IPS-NIHi11 (cell line): ENCODE data around the gene PREP.
"Not testable (repeated sequence)": the region's sequence is repeated elsewhere in the genome, so short reads cannot be mapped to it uniquely, and the experiment has no call there.

Source experiments
- DNase-seq: peaks from one replicate; pipeline ENCODE4 v3.0.0; 2012; ENCODE audit warnings: mixed read lengths, low spot score

The PREP gene

DNA sequence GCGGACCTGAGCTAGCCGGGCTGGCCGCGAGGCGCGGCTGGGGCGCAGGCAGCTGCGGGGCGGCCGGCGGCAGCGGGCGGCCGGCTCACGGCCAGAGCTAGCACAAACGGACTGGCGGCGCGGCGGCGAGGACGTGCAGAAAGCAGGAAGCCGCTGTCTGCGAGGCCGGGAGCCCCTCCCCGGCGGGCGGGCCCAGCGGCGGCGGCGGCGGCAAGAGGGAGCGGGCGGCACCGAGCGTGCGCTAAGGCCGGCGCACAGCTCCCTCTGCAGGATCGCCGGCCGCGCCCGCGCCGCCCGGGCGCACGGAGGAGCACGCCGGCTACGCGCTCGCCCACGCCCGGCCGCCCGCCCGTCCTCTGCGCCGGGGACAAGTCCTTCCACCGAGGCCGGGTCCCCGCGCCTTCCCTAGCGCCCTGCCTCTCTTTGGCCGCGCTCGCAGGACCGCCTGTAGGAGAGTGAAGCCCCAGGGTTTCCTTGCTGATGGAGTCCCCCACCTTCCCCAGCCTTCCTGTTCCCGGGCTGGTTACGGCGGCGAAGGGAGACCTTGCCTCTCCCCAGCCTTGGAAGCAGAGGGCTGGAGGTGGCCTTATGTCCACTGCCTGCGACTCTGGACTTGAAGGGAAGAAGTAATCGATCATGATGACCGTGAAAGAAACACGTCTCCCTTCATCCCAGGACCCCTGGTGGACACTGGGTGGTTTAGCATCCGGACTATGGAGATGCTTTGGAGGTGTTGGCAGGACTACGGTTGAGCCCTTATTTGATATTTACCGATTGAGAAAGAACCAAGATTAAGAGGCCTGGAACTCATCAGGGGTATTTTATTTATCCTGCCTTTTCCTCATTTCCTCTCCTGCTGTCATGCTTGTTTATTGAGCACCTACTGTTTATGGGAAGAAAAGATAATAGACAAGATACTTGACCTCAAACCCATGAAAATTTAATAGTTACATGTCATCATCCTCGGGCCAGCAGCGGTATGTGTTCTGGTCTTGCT is at the start of gene PREP:
TSS of gene PREP (minus strand) at position 144 of the 997 bp plus-strand sequence. CDS start 191 bp downstream, outside the sequence.
- peak; percentile 92 for DNase-seq

DNA sequence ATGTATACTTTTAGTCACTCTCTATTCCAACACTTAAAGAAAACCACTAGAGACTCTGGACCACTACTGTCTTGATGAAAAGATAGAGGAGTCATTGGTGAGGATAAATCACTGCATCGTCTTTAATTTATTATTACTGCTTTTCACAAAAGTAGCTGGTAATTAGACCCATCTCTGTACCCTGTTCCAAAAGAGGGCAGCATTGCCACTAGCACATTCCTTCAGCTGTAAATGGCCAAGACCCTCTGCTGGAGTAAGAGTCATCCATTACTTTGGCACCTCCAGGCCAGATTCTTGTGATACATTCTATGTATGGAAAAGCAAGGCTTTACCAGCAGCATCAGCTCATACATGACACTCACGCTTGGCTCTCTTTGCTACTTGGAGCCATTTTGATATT is 49.5 kb upstream of the PREP start:
- no peak for DNase-seq

DNA sequence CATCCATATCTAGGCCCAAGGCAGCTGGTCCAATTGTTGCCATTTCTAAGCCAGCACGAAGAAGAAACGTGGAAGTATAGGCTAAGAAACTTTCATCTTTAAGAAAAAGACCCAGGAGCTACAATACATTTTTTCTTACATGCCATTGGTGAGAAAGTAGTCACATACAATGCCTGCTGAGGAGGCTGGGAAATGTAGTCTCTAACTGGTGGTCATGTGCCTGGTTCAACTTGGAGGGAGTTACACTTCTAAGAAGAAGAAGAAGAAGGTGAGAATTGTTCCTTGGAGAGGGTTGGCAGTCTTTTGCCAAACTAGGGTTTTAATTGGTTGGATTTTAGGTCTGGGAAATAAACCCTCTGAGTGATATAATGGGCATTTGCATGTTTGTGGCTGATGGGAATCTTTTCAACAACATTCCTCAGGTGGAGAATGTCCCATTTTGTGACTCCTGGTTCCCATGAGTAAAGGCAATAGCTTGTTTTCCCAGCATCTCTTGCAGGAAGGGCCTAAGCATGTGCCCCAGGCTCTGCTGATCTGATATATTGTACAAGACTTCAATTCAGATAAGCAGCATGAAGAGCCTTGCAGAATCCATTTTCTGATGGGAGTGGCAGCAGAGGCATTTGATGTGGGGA is 47.0 kb upstream of the PREP start:
- no peak for DNase-seq

DNA sequence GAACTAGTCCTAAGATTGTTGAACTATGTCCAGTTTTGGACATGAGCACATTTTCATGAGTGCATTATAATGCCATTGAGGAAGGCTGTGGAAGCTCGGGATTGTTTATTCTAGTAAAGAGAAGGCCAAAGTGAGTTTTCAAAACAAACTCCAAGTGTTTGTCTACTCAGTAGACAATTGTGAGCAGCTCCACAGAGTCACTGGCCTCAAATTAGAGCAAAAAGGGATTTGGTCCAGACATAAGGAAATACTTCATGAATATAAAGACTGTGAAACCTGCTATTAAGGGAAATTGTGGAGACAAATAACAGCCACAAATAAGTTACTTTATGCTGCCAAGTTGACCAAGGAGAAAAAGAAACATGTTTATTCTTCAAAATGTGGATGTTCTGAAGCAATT is 42.6 kb upstream of the PREP start:
- DNase-seq, result no peak

DNA sequence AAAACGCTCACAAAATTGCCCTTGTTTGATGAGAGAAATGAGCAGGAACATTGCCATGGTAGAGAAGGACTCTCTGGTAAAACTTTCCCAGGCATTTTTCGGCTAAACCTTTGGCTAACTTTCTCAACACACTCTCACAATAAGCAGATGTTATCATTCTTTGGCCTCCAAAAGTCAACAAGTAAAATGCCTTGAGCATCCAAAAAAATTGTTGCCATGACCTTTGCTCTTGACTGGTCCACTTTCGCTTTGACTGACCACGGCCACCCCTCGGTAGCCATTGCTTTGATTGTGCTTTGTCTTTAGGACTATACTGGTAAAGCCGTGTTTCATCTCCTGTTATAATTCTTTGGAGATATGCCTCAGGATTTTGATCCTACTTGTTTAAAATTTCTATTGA is 41.1 kb upstream of the PREP start:
- no peak for DNase-seq

DNA sequence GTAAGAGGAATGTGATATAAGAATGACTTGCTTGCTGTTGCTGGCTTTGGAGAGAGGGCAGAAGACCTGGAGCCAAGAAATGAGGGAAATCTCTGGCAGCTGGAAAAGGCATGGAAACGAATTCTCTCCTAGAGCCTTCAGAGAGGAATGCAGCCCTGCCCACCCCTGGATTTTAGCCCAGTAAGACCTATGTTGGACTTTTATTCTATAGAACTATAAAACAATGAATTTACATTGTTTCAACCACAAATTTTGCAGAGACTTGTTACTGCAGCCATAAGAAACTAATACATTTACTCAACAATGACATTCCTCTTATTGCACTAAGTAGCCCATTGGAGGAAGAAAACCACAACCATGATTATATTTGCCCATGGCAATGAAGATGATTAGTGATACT is 39.5 kb upstream of the PREP start:
- no peak for DNase-seq

DNA sequence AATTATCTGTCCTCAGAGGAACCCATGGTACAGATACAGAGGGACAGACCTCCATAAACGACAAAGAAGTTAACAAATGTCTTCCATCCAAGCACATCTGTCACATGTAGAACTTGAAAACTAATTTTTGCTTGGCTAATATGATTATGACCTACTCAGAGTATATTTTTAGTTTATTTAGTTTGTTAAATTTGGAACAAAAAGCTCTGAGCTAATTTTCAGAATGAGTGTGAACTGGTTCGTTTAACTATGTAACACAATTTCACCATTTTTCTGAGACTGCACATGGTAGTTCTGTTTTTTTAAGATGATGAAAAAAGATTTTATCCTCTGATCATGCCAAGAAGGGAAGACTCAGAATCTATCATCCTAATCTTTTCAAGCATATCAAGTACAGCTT is 34.4 kb upstream of the PREP start:
- DNase-seq, result no peak

DNA sequence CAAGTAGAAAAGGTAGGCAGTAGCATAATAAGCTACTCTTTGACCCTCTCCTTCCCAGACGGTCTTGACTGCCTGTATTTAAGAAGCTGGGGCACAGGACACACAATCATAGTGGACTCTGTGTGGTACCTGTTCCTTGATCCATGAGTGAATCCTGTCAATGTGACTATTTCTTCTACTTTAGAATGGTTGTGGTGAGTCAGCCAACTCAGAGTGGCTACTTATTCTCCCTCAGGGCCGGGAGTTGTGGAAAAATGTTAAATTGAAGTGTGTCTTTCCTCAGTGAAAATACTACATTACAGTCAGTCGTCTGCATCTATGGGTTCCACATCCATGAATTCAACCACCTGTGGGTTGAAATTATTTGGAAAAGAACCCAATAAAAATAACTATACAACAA is 30.8 kb upstream of the PREP start:
- no peak for DNase-seq

DNA sequence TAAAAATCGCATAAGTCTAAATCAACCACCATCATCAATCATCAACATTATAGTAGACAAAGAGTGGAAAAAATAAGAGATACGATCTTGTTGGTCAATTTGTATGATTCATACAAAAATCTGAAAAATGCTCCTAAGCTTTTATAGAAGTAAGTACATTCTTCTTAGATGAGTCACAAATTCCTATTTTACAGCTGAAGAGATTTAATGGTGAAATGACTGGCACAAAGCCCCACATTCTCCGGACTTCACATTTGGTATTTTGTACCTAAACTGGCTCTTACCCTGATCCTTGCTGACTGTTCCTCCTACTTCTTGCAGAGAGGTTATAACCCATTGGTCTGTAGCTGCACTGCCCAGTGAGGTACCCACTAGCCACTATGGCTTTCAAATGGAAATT is 29.9 kb upstream of the PREP start:
- DNase-seq, result no peak

DNA sequence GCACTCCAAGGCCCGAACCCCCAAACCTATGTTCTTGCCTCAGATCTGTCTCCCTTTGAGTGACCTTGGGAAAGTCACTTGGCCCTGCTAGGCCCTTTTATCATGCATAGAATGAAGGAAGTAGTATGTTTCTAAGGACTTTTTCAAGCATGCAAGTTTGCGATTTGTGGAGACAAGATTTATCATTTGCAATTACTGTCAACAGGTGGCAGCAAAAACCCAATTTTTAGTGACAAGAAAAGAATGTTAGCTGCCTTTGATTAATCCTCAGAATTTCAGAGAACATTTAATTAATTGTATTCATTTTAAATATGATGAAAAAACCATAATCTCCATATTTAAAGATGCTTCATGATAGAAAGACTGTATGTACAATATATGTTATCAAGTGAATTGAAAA is 28.3 kb upstream of the PREP start:
- DNase-seq, result peak; percentile 54

DNA sequence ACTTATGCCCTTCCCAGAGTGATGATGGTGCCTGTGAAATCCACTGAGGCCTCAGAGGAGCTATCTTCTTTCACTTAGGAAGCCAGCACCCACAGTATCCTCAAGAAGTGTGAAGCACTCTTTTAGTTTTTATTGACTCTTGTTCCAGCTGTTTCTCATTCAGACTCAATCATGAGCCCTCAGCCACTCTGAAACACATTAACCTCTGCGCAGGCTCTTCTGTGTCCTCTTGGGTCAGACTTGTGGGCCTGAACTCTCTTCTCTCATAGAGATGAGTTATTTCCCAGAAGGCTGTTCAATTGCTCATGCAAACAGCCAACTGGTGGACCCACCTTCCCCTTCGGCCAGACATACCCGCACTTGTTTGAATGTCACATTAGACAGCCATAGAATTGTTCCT is 27.8 kb upstream of the PREP start:
- DNase-seq, result no peak

DNA sequence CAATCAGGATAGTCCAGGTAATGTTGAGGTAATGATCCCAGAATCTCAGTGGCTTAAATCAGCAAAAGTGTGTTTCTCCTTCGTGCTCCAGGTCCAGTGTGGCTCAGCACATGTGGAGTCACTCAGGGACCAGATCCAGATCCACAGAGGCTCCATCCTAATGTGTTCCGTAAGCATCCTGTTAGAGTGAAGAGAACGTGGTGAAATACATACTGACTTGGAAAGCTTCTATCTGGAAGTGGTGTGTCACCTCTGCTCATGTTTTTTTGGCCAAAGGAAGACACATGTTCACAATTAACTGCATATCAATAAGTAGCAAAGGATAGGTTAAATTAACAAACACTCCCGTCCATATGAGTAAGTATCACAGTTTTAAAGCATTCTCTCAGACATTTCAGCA is 26.8 kb upstream of the PREP start:
- DNase-seq, result no peak

DNA sequence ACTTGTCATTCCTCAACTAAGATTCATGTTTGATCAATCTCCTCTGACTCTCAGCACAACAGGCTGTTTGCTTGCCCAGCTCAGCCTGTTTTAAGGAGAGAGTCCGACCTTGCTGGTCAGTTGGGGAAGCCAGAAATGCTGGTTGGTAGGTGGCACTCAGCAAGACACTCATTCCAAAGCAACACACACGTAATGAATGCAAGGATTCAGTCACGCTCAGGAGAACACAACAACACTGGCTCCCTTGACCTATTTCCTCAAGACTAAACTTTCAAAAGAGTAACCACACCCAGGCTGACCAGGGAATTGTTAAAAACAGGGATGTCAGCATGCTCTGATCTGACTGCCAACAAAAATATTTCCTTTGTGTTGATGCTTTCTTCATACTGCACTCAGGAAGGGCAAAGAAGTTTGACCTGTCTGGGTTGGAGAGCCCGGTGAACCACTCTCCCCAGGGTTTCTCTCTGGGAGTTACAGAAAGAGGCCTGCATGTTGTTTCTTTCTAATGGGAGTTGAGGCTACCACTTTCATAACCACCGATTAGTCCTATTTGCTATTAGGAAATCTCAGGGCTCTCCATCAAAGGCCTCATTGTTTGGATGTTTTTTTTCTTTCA is 25.6 kb upstream of the PREP start:
- DNase-seq, result no peak

DNA sequence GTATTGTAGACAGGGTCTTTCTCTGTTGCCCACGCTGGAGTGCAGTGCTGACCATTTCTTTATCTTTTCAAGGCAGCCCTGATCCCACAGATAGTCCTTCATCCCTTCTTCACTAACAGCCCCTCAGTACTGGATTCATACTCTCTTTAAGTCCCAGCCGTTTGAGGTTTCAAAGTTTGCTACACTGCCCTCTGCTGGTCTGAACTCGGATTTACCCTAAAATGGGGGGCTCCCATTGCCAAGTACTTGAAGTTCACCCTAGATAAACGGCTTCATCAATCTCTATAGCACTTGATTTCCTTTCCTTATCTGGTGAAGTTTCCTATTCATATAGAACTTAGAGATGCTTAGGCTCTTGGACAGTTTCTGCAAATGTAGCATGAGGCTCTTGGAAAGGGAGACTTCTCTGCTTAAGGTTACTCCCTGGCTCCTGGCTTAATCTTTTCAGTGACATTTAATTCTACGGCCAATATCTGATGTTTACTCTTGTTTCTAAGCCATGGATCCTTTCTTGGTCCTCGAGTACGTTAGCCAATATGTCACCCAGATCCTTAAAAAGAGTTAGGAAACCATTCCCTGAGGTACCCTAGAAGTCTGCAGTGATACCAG is 21.4 kb upstream of the PREP start:
- peak; percentile 81 for DNase-seq

DNA sequence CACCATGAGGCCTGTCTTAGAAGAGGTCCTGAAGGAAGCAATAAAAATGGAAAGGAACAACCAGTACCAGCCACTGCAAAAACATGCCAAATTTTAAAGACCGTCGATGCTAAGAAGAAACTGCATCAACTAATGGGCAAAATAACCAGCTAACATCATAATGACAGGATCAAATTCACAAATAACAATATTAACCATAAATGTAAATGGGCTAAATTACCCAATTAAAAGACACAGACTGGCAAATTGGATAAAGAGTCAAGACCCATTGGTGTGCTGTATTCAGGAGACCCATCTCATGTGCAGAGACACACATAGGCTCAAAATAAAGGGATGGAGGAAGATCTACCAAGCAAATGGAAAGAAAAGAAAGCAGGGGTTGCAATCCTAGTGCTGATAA is 14.1 kb upstream of the PREP start:
- DNase-seq, result not testable (repeated sequence)

DNA sequence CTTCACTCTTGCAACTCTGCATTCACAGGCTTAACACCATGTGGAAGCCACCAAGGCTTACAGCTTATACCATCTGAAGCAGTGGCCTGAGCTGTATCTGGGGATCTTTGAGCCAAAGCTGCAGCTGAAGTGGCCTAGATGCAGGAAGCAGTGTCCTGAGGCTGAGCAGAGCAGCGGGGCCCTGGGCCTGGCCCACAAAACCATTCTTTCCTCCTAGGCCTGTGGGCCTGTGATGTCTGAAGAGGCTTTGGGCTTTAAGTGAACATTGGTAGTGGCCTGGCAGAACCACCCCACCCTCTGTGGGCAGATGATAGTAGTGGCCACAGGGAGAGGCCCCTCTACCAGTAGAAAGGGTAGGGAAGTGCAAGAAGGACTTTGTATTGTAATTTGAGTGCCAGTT is 6.9 kb upstream of the PREP start:
- DNase-seq, result no peak

DNA sequence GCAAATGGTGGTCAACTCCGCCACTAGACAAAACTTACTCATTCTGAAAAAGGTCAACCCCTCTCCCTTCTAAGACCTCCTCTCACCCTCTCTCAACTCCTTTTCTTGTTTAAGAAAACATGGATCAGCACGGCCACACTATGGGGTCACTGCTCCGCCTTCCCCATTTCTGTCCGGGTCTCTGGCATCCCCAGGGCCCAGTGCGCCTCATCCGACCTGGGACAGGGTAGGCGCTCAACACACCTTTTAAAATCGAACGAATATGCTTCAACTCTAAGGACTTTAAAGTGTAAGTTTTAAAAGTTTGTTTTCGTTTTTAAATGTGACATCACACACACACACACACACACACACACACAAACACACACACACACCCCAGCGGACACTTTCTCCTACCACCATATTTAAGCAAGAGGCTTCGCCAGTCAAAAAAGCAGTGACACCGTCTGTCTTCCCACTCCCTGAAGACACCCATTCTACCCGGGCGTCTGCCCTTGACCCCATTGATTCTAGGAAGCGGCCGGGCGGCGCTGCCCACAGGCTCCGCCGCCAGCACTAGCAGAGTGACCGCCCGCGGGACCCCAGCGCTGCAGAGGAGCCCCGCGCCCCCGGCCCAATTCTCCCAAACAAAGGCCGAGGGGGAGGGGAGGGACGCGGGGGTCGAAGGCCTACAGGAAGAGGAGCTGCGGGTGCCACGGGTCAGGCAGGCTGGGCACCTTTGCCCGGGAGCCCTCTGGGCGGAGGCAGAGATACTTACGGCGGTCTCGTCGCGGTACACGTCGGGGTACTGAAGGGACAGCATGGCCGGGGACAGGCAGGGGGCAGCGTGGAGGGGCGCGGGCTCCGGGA is 568 bp downstream of the PREP start:
- no peak for DNase-seq

DNA sequence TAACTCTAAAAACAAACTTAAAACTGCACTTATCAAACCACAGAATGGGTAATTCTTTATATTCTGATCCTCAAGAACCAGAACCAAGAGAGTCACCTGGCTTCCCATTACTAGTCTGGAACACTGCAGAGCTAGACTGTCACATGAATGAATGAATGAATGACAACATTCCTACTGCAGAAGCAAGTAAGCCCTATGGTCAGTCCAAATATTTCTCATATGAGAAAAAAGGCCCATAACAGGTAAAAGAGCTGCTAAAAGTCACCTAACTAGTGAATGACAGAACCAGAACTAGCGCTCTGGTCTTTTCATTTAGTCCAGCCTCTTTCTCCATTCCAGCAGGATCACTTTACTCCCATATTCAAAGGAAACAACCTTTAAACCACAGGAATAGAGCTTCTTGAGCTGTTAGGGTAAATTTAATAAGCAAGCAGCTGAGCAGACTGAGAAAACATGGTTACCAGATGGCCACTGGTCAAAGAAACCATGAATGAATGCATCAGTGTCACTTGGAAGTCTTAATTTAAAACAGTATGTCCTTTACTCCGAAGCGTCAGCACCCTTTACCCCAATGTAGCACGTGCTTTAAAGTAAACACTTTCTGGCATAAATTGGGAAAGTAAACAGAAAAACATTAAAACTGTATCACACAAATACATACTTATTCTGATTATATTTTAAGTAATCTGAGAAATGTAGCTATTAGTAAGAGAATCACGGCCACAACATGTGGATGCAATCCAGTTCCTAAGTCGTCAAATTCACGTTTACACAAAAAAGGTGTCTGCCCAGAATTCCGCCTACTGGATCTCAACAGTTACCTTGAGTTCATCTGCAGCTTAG is 1.4 kb downstream of the PREP start:
- DNase-seq, result no peak

DNA sequence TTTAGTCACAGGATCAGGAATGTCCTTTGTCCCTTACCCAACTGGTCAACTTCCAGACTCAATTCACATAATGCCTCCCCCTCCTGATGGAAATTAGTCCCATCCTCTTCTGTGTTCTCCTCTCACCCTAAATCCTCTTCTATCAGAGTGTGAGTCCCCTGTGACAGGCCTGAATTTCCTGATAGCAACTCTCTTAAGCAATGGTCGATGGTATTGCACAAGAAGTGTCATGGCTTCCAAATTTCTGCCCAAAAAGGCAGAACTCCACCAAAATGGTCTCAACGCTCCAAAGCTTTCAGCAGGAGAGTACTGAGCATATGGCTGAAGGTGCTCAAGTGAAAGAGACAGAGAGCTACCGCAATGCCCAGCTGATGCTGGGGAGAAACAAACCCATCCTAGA is 2.4 kb downstream of the PREP start:
- no peak for DNase-seq

DNA sequence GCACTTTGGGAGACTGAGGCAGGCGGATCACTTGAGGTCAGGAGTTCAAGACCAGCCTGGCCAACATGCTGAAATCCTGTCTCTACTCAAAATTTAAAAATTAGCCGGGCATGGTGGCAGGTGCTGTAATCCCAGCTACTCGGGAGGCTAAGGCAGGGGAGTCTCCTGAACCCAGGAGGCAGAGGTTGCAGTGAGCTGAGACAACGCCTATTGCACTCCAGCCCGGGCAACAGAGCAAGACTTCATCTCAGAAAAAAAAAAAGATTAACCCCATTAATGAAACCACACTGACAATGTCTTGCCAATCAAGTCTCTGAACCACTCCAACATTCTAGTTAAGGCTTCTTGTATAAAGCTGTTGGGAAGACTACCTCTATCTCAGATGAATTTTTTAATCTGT is 4.0 kb downstream of the PREP start:
- no peak for DNase-seq

DNA sequence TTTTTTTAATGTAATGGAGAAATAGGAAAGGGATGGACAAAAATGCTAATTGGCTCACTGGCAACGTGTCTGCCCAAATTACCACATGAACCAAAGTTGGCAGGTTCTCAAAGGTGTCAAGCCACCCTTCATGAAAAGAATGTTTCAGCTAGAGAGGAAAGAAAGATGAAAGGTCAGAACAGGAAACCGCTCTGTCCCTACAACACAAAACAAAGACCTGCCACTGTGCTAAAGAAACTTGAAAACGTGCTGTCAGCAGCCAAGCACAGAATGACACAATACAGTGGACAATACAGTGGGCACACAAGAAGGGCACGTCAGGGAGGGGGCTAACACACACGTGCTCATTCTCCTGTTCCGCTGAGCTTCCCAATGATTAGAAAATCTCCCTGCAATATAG is 4.9 kb downstream of the PREP start:
- DNase-seq, result peak; percentile 35
